GM18873 (cell line): ENCODE results near the gene CPNE6.
A peak's percentile ranks its signal among the peaks of the same experiment; 100 is the strongest.
"Not testable (repeated sequence)": the region's sequence is repeated elsewhere in the genome, so short reads cannot be mapped to it uniquely, and the experiment has no call there.

Source experiments
- ATAC-seq: cut with Tn5 transposase; IDR thresholded peaks from one replicate; pipeline ENCODE4 v1.9.1; 2021; ENCODE audit warnings: mild to moderate bottlenecking, moderate library complexity, moderate number of reproducible peaks; ENCODE audit not compliant: unreplicated experiment, low FRiP score

The CPNE6 gene

DNA sequence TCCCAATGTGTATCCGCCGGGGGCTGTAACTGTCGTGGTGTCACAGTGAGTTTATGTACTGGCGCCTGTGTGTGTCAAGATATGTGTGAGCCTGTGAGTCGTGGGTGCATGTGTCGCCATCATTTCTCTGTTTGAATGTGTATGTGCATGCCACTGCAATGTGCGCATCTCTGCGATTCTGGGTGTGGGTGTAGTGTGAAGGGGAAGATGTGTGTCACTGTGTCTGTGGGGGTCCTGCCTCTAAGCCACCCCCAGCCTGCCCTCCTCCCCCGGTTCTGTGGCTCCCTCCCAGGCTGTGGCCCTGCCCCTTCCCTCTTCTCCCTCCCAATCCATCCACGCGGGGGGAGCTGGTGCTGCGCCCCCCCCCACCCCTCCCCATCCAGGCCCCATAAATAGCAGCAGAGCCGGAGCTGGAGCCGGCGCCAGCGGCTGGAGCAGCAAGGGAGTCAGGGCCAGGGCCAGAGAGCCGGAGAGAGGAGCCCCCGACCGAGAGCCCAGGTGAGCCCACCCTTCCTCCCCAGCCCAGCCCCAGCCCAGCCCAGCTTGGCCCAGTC is at the start of gene CPNE6:
Gene CPNE6 (plus strand): TSS at position 419 of the 554 bp plus-strand sequence. CDS start 1,375 bp downstream, outside the sequence.
- ATAC-seq = no peak

DNA sequence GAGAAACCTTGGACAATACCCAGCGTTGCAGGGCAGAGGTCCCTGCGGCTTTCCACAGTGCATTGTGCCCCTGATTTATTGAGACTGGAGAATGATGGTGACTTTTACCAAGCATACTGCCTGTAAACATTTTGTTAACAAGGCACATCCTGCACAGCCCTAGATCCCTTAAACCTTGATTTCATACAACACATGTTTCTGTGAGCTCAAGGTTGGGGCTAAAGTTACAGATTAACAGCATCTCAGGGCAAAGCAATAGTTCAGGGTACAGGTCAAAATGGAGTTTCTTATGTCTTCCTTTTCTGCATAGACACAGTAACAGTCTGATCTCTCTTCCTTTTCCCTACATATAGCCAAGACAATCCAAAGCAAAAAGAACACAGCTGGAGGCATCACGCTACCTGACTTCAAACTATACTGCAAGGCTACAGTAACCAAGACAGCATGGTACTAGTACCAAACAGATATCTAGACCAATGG is 46.4 kb upstream of the CPNE6 start:
- ATAC-seq = not testable (repeated sequence)

DNA sequence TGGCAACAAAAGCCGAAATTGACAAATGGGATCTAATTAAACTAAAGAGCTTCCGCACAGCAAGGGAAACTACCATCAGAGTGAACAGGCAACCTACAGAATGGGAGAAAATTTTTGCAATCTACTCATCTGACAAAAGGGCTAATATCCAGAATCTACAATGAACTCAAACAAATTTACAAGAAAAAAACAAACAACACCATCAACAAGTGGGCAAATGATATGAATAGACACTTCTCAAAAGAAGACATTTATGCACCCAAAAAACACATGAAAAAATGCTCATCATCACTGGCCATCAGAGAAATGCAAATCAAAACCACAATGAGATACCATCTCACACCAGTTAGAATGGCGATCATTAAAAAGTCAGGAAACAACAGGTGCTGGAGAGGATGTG is 41.7 kb upstream of the CPNE6 start:
- ATAC-seq = not testable (repeated sequence)

DNA sequence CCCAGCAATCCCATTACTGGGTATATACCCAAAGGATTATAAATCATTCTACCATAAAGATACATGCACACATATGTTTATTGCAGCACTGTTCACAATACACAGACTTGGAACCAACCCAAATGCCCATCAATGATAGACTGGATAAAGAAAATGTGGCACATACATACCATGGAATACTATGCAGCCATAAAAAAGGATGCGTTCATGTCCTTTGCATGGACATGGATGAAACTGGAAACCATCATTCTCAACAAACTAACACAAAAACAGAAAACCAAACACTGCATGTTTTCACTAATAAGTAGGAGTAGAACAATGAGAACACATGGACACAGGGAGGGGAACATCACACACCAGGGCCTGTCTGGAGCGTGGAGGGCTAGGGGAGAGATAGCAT is 40.0 kb upstream of the CPNE6 start:
- ATAC-seq = not testable (repeated sequence)

DNA sequence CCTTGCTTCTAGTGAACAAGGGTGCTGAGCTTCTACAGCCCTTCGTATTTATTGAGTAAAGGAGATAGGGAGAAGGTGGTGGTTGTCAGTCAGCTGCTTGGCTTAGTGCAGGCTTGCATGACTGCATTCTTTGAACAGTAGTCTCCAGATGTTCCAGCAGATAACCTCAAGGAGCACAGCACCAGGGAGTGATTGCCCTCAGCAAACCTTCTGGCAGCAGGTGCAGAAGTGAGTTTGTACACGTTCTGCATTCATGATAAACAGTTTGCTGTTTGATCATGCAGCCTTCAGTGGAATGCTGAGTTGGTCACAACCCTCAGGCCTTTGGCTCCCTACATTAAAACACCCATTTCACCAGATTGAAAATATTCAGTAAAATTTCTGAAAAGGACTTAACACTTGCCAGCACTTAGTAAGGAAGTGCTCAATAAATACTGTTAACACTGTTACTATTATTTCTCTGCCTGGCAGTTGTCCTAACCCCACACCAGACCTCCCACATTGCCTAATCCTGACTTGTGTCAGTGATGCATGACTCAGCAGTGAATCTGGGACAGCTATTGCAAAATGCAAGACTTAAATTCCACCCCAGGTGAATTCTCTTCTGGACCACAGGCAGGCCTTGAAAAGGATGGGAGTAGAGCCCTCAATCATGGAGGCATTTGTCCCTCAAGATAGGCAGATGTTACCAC is 38.5 kb upstream of the CPNE6 start:
- no peak for ATAC-seq

DNA sequence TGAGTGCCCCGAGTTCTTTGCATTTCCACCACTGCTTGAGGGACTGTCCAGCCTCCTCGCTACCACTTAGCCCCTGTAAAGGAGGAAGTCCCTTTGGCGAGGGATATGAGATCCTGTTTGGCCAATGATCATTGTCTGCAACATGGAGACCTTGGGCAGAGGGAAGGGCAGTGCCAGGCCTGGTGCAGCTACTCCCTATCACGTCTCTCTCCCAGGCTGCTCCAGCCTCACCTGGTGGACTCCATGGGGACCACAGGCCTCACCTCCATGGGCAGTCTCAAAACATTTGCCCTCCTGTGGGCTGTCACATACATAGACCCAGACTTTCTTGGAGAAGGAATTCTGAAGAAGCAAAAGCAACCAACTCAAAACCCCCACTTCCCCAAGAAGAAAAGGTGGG is 35.6 kb upstream of the CPNE6 start:
- ATAC-seq = not testable (repeated sequence)

DNA sequence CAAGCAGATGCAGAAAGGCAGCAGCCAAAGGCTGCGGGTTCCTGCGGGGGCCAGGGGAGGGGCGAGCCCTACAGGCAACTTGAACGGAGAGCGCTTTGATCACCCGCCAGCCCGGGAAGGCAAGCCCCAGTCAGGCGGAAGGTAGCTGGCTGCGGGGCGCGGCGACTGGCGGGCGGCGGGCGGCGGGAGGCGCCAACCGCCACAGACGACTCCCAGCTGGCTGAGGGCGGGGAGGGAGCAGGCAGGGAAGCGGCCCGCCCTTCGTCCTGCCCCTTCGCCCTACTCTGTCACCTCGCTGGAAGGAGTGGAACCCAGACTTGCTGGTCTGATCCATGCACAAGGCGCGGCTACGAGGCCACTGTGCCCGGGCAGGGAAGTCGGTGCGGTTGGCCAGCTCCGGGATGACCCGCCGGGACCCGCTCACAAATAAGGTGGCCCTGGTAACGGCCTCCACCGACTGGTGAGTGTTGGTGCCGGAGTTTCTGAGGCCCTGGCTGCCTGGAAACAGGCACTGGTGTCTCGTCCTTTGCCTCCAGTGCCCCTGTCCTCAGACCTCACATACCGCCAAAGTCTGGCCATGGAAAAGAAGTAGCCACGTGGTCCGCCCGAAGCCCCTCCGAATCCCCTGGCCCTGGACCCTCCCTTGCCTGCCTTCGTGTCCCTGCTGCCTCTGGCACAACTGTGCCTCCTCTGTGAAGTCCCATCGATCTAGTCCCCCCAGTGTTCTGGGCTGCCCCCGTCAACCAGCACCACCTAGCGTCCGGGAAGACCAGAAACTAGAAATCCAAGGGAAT is 35.0 kb upstream of the CPNE6 start:
- no peak for ATAC-seq

DNA sequence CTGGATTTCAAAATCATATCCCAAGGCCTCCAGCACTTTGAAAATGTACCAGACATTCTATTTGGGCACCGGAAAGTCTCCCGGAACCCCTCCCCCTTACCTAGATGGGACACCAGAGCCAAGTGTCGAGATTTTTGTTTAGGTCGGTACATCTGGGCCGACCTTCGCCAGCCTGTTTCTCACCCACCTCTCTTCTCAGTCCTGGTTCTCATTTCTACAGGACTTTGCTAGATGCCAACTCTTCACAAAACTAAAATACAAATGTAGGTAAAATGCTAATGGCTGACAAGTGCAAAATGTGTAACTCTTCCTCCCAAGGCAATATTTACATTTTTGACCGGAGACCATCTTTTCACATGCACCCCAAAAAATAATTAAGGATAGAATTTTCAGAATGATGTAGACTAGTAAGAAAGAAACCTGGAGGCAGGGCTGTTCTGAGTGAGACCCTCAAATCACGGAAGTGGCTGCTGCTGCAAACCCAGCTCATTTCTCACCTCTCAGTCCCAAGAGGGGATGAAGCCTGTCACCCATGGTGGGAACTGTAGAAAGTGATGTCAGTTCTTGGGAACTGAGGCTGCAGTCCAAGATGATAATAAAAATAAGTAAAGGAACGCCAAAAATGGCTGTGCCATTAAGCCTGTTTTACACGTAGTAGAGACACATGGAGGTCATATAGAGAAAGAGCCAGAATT is 34.3 kb upstream of the CPNE6 start:
- not testable (repeated sequence) for ATAC-seq

DNA sequence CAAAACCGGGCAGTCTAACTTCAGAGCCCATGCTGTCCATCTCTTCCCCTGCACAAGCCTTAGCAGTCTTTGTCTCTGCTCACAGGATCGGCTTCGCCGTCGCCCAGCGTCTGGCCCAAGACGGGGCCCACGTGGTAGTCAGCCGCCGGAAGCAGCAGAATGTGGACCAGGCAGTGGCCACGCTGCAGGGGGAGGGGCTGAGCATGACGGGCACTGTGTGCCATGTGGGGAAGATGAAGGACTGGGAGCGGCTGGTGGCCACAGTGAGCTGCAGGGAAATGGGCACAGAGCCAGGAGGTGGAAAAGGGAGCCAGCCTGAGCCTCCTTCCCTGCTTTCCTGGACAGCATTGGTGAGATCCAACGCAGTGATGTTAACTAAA is 33.7 kb upstream of the CPNE6 start:
- no peak for ATAC-seq

DNA sequence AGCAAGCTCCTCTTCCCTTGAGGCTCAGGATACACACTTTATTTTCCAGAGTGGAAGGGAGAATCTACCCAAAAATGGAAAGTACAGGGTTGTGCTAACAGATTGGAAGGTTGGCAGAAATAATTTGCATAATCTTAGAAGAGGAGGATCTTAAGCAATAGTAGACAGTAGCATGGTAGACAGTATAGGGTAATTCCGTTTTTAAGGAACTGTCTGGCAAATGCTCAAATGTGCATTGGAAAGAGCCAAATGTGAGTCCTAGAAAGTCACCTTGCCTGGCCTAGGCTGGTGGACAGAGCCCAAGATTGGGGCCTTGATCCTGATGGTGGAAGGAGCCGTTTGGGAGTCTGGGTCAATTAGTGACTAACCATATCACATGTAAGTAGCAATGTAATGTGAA is 32.7 kb upstream of the CPNE6 start:
- no peak for ATAC-seq

DNA sequence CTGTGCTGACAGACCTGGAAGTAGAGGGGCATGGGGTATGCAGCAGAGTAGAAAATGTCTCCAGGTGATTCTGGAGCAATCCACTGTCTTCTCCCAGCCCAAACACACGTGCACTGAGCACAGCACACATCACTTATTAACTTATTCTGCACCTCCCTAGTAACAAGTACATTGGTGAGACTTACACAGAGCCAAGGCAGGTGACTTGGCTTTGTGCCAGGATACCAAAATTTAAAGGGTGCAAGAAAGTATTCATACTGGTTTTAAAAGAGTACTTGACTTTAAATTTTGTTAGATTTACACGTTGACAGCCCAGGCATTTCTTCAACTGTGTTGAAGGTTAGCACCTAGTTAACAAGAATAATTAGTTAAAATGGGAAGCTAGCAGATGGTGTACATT is 30.7 kb upstream of the CPNE6 start:
- no peak for ATAC-seq

DNA sequence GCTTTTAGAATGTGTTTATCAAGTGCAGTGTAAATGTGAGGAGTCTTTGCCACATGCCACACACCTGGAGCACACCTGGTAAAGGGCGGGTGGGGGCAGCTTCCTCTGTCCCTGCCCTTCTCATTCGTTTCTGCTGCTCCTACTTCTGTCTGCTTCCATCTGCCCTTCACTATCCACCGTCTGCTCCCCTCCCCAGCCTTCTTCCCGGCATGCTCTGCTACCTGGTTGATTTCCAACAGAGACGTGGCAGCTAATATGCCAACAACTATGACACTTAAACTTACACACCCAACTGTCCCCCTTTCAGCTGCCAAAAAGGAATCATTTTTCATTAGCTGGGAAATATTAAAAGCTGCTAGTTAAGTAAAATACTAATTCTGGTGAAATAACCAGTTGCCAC is 28.6 kb upstream of the CPNE6 start:
- ATAC-seq = no peak

DNA sequence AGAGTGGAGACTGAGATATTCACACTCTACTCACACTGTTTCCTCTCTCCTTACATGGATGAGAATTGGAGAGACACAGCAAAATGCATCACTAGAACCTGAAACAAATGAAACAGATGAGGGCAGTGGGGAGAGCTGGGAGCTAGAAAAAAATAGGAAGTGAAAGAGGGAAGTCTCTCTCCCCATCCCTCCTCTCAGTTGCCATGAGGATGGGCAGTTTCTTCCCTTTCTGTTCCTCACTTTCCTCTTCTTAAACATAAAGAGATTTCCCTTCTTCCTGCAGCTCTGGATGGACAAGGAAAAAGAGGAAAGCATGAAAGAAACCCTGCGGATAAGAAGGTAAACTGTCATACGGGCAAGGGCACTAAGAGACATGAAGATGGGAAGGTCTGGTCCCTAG is 22.4 kb upstream of the CPNE6 start:
- ATAC-seq = not testable (repeated sequence)

DNA sequence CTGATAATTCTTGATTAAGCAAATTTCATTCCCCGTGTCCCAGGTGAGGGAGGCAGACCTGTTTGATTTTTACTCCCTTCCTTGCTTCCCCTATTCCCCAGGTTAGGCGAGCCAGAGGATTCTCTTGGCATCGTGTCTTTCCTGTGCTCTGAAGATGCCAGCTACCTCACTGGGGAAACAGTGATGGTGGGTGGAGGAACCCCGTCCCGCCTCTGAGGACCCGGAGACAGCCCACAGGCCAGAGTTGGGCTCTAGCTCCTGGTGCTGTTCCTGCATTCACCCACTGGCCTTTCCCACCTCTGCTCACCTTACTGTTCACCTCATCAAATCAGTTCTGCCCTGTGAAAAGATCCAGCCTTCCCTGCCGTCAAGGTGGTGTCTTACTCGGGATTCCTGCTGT is 20.6 kb upstream of the CPNE6 start:
- ATAC-seq = not testable (repeated sequence)

DNA sequence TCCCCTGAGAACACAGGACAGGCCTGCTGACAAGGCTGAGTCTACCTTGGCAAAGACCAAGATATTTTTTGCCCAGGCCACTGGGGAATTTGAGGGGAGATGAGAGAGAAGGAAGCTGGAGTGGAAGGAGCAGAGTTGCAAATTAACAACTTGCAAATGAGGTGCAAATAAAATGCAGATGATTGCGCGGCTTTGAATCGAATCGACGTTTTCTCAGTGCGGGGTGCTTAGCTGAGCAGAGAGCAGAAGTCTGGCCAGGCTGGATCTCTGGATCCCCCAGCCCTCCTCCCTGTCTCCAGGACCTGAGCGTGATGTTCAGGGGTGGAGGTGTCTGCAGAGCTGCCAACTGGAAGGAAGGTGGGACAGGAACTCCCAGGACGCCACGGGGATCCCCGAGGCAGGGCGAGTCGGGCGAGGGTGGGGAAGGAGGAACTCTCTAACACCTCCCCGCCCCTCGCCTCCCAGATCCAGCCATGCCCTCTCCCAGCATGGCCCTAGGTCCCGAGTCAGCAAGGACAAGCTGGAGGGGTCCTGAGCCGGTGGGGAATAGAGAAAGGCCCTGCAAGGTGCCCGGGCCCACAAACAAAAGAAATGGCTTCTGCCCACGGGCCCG is 20.1 kb upstream of the CPNE6 start:
- ATAC-seq = no peak

DNA sequence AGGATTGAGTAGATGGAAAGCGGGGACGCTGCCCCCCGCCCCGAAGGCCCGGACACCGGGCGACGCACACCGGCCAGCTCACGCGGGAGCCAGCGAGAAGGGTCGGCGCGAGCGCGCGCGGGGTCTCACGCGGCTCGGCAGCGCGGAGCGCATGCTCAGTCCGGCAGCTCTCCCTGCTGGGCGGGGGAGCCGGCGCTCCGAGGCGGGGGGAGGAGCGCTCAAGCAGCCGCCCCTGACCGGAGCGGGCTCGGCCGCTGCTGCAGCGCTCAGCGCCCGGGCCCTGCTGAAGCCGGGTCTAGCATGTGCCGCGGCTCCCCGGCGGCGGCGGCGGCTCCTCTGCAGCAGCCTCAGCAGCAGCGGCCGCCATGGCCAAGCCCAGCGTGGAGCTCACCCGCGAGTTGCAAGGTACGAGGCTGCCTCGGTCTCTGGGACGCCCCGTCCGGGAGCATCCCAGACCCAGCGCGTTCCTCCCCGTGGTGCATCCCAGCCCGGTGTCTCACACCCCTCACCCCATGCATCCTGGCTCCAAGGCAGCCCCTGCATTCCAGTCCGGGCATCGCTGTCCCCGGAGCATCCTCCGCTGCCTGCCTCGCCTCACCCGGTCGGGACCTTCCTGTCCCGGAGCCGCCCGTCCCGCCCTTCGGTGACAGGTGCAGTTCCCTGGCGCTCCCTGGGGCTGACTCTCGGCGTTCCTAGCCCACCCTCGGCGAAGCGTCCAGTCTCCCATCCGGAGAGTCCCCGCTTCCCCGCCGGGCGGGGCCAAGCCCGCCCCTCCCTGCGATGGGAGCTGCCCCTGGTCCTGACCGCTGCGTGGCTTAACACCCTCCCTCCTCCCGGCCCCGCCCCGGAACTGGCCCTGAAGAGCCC is 19.3 kb upstream of the CPNE6 start, which contains the start of gene CARMIL3:
Gene CARMIL3 (plus strand): TSS at position 221 of the 867 bp plus-strand sequence. CDS start 145 bp downstream, at position 366.
- peak; percentile 52 for ATAC-seq

DNA sequence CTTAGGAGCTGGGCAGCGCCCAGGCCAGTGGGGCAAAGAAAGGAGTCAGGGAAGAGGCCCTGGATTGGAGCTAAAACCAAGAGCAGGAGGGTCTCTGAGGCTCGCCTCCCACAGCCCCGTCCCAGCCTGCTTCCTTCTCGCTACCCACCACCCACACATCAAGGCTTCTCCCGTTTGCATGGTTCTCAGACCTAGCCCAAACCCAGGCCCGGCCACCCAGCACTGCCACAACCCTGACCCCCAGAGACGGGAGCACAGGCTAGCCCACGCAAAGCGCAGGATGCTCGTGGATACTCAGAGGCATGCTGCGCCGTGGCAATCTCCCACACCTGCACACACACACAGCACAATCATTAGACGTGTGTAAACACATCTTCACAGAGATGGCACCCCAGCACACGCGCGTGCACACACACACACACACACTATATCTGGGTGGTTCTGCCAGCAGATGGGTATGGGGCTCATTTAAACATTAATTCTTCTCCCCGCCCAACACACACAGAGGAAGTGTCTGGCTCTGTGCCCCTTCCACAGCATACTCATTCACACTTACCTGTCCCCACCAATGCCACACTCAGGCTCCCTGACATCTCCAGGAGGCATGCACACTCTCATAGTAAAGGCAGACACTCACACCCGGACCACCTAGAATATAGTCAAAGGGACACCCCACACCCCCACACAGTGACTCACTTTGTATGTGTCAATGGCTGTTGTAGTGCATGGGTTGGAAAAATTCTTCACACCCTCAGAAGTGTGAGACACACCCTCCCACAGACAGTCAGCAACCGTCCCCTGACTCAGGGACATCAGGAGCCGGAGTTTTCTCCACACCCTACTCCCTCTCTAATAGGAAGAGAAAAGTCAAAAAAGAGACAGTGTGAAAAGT is 18.5 kb upstream of the CPNE6 start:
- no peak for ATAC-seq

DNA sequence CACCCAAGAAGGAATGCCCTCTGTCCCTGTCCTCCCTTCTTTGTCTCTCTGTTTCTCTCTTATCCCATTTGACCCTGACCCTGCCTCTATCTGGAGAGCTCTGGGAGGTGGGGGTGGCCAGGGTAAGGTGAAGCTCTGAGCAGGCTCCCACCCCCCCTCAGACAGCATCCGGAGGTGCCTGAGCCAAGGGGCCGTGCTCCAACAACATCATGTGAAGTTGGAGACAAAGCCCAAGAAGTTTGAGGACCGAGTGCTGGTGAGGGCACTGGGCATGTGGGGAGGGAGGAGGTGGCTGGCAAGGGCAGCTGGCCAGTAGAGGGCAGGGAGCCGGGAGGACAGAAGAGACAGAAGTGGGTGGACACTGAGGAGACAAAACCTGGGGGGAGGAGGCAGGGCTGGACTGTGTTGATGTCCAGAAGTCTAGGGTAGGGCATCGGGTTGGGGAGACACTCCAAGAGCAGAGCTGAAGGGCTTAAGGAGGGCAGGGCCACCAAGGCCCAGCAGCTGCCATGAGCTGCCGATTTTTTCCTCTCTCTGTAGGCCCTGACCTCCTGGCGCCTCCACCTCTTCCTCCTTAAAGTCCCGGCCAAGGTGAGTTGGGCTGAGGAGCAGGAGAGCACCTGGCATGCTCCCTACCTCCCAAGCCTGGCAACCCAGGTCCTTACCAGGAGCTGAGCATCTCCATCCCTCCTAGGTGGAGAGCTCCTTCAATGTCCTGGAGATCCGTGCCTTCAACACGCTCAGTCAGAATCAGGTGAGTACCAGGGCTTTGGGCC is 17.6 kb upstream of the CPNE6 start:
- ATAC-seq = no peak
